Activated CD8-positive, alpha-beta T cell treated with anti-CD3 and anti-CD28 coated beads for 36 hours (primary cell): ENCODE data around the gene SLC19A1. TPM values are rescaled to one million over a fixed set of nuclear protein-coding genes. Genes with fewer than 3 reads are reported as not detected.

Experiments
- ATAC-seq: fragments of 200-7000 bp; cut with Tn5 transposase; one replicate; pipeline ENCODE4 v1.10.0; 2021; ENCODE audit warnings: mild to moderate bottlenecking, moderate library complexity
- CTCF ChIA-PET: fragments of 350-600 bp; sonication (Branson Sonifier 250); formaldehyde crosslinking; loops from one replicate; lab custom pipeline; 2021; ENCODE audit warnings: antibody characterized with exemption; lab: Charles Lee
- POLR2A ChIA-PET: fragments of 350-600 bp; sonication (Branson Sonifier 250); formaldehyde crosslinking; loops from one replicate; lab custom pipeline; 2021; ENCODE audit warnings: antibody characterized with exemption; lab: Charles Lee
- DNase-seq: peaks from one replicate; pipeline ENCODE4 v3.0.0-alpha.2; 2020
- H3K27ac Mint-ChIP-seq: one replicate; pipeline ENCODE4 v1.8.0; 2021; ENCODE audit warnings: mild to moderate bottlenecking, mixed read lengths
- H3K27me3 Mint-ChIP-seq: one replicate; pipeline ENCODE4 v1.8.0; 2021; ENCODE audit warnings: mixed read lengths
- H3K36me3 Mint-ChIP-seq: one replicate; pipeline ENCODE4 v1.8.0; 2021; ENCODE audit warnings: low read depth, mixed read lengths
- H3K4me1 Mint-ChIP-seq: one replicate; pipeline ENCODE4 v1.8.0; 2021; ENCODE audit warnings: low read depth, mixed read lengths
- H3K4me3 Mint-ChIP-seq: one replicate; pipeline ENCODE4 v1.8.0; 2021; ENCODE audit warnings: mild to moderate bottlenecking, moderate library complexity, mixed read lengths
- H3K9me3 Mint-ChIP-seq: one replicate; pipeline ENCODE4 v1.8.0; 2021; ENCODE audit warnings: mixed read lengths
- intact Hi-C: fragments of 100-400 bp; cut with micrococcal nuclease; formaldehyde crosslinking; loops from one replicate; pipeline ENCODE4 v1.10.0; 2022
- total RNA-seq, 2 experiments: library from RNA; stranded (reverse); gene quantifications; one replicate each; pipeline ENCODE4 v1.2.3, GENCODE V29; 2021
- TF ChIP-seq, protein P1 (sequence below): fragments of 200-600 bp; IDR thresholded peaks from one replicate; pipeline ENCODE4 v1.8.0; 2022; ENCODE audit warnings: antibody characterized with exemption, mild to moderate bottlenecking

The SLC19A1 gene
- total RNA-seq, 2 experiments from 2014 or later: 40.1 to 46.1 TPM

DNA sequence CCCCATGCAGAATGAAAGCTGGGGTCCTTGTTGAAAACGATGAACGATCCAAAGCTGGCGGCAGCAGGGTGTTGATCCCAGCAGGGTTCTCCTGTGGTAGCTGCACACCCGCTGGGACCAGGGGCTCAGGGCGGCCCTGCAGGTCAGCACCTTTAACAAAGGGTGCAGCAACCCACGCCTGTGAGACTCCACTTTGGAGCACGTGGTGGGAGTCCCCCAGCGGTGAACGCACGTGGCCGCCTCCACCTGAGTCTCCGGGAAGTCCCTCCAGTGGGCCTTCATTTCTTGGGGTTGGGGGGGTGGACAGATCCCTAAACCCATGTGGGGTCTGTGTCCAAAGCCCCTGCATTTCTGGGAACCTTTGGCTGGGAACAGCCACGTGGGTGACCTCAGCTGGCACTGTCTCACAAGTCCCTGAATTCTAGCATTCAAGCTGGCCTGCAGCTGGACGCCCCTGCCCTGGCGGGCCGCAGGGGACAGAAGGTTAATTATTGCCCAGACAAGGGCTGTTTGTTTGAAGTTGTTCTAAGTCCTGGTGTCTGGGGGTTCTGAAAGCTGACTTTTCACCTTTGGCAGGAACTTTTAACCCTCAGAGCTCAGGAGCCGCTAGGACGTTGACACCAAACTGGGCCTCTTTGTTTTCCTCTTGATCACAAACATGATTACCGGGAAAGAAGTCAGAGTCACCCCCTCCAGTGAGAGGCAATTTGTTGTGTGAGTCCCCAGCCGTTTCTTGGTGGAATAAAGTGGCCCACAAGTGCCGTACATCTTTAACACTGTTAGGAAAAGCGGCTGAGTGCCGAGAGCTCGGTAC lies 72.8 kb downstream of the SLC19A1 start:
- intact Hi-C loops: loop anchor here (10.0 kb wide), 1 partner anchor 355 kb away; no protein-coding TSS in a partner anchor
- peaks cover 14% of the 10 kb centered on the region for H3K4me1 Mint-ChIP-seq
- no peak for ATAC-seq
- no peak for DNase-seq
- TF ChIP-seq, protein P1, sequence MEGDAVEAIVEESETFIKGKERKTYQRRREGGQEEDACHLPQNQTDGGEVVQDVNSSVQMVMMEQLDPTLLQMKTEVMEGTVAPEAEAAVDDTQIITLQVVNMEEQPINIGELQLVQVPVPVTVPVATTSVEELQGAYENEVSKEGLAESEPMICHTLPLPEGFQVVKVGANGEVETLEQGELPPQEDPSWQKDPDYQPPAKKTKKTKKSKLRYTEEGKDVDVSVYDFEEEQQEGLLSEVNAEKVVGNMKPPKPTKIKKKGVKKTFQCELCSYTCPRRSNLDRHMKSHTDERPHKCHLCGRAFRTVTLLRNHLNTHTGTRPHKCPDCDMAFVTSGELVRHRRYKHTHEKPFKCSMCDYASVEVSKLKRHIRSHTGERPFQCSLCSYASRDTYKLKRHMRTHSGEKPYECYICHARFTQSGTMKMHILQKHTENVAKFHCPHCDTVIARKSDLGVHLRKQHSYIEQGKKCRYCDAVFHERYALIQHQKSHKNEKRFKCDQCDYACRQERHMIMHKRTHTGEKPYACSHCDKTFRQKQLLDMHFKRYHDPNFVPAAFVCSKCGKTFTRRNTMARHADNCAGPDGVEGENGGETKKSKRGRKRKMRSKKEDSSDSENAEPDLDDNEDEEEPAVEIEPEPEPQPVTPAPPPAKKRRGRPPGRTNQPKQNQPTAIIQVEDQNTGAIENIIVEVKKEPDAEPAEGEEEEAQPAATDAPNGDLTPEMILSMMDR: no peak
- ChIA-PET POLR2A (no interaction called here), CTCF (interaction anchor here (1.7 kb wide), 1 partner anchor 9 kb away, joined by 6 read pairs; no protein-coding TSS in a partner anchor)
- no peak overlapping the region for H3K27ac Mint-ChIP-seq
- no peak overlapping the region for H3K4me3 Mint-ChIP-seq
- H3K27me3 Mint-ChIP-seq: no peaks in the 10 kb centered on the region
- H3K36me3 Mint-ChIP-seq: no peaks in the 10 kb centered on the region
- no peaks in the 10 kb centered on the region for H3K9me3 Mint-ChIP-seq

DNA sequence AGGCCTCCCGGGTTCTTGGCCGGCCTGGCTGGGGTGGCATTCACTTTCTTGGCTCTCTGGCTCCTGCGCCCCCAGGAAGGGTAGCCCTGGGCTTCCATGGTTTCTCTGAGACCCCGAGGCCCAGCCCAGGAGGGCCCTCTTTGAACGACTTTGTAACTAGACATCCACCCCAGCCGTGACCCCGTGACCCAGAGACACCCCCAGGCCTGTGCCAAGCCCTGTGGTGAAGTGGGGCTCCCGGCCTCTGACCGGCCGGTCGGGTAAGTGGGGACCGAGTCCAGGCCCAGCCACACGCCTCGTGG lies 73.3 kb downstream of the SLC19A1 start:
- no peaks in the 10 kb centered on the region for H3K9me3 Mint-ChIP-seq
- TF ChIP-seq, protein P1: no peak
- DNase-seq: no peak

DNA sequence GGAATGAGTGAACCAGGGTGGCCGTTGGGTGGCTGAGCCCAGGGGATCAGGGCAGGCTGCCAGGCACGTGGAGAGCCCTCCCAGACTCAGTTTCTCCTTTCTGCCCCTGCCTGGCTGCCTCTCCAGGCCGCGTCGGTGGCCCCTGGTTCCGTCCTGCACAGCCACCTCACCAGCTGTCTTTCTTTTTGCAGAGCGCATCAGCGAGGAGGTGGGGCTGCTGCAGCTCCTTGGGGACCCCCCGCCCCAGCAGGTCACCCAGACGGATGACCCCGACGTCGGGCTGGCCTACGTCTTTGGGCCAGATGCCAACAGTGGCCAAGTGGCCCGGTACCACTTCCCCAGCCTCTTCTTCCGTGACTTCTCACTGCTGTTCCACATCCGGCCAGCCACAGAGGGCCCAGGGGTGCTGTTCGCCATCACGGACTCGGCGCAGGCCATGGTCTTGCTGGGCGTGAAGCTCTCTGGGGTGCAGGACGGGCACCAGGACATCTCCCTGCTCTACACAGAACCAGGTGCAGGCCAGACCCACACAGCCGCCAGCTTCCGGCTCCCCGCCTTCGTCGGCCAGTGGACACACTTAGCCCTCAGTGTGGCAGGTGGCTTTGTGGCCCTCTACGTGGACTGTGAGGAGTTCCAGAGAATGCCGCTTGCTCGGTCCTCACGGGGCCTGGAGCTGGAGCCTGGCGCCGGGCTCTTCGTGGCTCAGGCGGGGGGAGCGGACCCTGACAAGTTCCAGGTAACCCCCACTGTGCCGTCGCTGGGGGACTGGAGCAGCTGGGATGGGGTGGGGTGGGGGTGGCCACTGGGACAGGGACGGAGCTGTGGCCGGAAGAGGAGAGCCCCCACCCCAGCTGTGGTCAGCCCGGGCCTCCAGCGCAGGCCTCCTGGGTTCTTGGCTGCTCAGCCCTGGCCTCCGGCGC lies 73.9 kb downstream of the SLC19A1 start:
- ATAC-seq (no peak), DNase-seq (no peak)
- Mint-ChIP-seq H3K4me3 (no peak overlapping the region), H3K27ac (no peak overlapping the region), H3K36me3 (no peaks in the 10 kb centered on the region), H3K27me3 (no peaks in the 10 kb centered on the region), H3K9me3 (no peaks in the 10 kb centered on the region), H3K4me1 (peaks cover 14% of the 10 kb centered on the region)
- POLR2A ChIA-PET: no interaction called here
- intact Hi-C loops: no loop called here
- CTCF ChIA-PET: interaction anchor here (1.7 kb wide), 1 partner anchor 10 kb away, joined by 6 read pairs; no protein-coding TSS in a partner anchor
- TF ChIP-seq, protein P1: no peak

More for the DNA sequence above, 73.3 kb downstream of the SLC19A1 start:
- Mint-ChIP-seq H3K36me3 (no peaks in the 10 kb centered on the region), H3K4me3 (no peak overlapping the region), H3K27me3 (no peaks in the 10 kb centered on the region), H3K27ac (no peak overlapping the region), H3K4me1 (peaks cover 14% of the 10 kb centered on the region)
- intact Hi-C loops: no loop called here
- ChIA-PET POLR2A (no interaction called here), CTCF (interaction anchor here (1.7 kb wide), 1 partner anchor 9 kb away, joined by 6 read pairs; no protein-coding TSS in a partner anchor)
- no peak for ATAC-seq

DNA sequence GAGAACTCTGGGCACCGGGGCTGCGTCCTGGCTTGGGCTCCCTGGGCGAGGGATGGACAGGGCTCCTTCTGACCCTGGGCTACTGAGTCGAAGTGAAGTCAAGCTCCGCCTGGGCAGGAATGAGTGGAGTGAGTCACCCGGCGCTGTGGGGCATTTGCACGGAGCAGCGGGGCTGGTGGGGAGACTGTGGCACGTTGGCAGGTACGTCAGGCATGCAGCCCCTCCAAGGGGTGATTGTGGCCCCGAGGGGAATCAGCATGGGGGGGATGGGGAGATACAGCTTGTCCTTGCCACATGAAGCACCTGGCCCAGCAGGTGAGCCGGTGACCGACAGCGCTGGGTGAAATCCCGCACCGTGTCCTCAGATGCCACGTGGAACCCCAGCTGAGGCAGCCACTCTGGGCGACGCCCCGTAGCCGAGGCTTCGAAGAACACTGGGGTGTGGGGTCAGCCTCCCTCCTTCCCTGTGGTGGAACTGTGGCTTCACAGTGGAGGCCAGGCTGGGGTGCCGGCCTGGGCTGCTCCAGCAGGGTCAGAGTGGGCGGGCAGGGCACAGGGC lies 74.9 kb downstream of the SLC19A1 start:
- ATAC-seq (no peak), DNase-seq (no peak)
- intact Hi-C loops: no loop called here
- Mint-ChIP-seq H3K27ac (no peak overlapping the region), H3K27me3 (no peaks in the 10 kb centered on the region), H3K4me3 (no peak overlapping the region), H3K36me3 (no peaks in the 10 kb centered on the region), H3K4me1 (peaks cover 14% of the 10 kb centered on the region), H3K9me3 (peaks cover 2% of the 10 kb centered on the region)
- ChIA-PET CTCF (no interaction called here), POLR2A (no interaction called here)
- TF ChIP-seq, protein P1: no peak
